Endothelial cell (in vitro differentiated cells): ENCODE results near the gene SNX14. TPM values are rescaled to one million over a fixed set of nuclear protein-coding genes. Genes with fewer than 3 reads are reported as not detected.

ENCODE experiments used
- DNase-seq: peaks from one replicate; pipeline ENCODE4 v3.0.0; 2021; ENCODE audit warnings: low spot score
- H3K27ac Mint-ChIP-seq: one replicate; pipeline ENCODE4 v1.8.0; 2021; ENCODE audit warnings: mixed read lengths, inconsistent platforms; ENCODE audit not compliant: unreplicated experiment
- H3K27me3 Mint-ChIP-seq: one replicate; pipeline ENCODE4 v1.8.0; 2021; ENCODE audit warnings: mild to moderate bottlenecking, moderate library complexity, mixed read lengths, inconsistent platforms; ENCODE audit not compliant: unreplicated experiment
- H3K36me3 Mint-ChIP-seq: one replicate; pipeline ENCODE4 v1.8.0; 2021; ENCODE audit warnings: mild to moderate bottlenecking, low read depth, mixed read lengths, inconsistent platforms; ENCODE audit not compliant: unreplicated experiment
- H3K4me1 Mint-ChIP-seq: one replicate; pipeline ENCODE4 v1.8.0; 2021; ENCODE audit warnings: mild to moderate bottlenecking, mixed read lengths, inconsistent platforms; ENCODE audit not compliant: unreplicated experiment
- H3K4me3 Mint-ChIP-seq: one replicate; pipeline ENCODE4 v1.8.0; 2021; ENCODE audit warnings: mild to moderate bottlenecking, mixed read lengths, inconsistent platforms; ENCODE audit not compliant: unreplicated experiment
- H3K9me3 Mint-ChIP-seq: one replicate; pipeline ENCODE4 v1.8.0; 2021; ENCODE audit warnings: mixed read lengths, inconsistent platforms; ENCODE audit not compliant: unreplicated experiment
- CTCF ChIP-seq: fragments of 200-600 bp; sonication (generic); IDR thresholded peaks from one replicate; pipeline ENCODE4 v1.5.0; 2021; ENCODE audit warnings: antibody characterized with exemption; ENCODE audit not compliant: unreplicated experiment
- total RNA-seq: library from RNA; stranded (reverse); fragmentation: NEBNext Ultra II Directional; extraction: Animal tissue kit (Norgen Biotek cat#: 25700); gene quantifications from one replicate; pipeline ENCODE4 v1.2.1, GENCODE V29; 2021; ENCODE audit not compliant: unreplicated experiment

The SNX14 gene
- total RNA-seq, 1 donor from 2014 or later: 121 TPM

GRCh38 chr6:85458782-85459181, 134.9 kb downstream of the SNX14 start:
- peaks cover 69% of the 10 kb centered on the region for H3K4me1 Mint-ChIP-seq
- no peak overlapping the region for H3K27ac Mint-ChIP-seq
- peaks cover 8% of the 10 kb centered on the region for H3K36me3 Mint-ChIP-seq
- no peak for TF ChIP-seq CTCF
- H3K27me3 Mint-ChIP-seq: peaks cover 3% of the 10 kb centered on the region
- H3K4me3 Mint-ChIP-seq: no peak overlapping the region
- DNase-seq: no peak
- H3K9me3 Mint-ChIP-seq: no peaks in the 10 kb centered on the region

GRCh38 chr6:85458184-85458583, 135.5 kb downstream of the SNX14 start:
- TF ChIP-seq CTCF: no peak
- H3K27ac Mint-ChIP-seq: no peak overlapping the region
- H3K9me3 Mint-ChIP-seq: no peaks in the 10 kb centered on the region
- H3K27me3 Mint-ChIP-seq: peaks cover 3% of the 10 kb centered on the region
- H3K36me3 Mint-ChIP-seq: peaks cover 8% of the 10 kb centered on the region
- peak overlapping the region; percentile 2 for H3K4me3 Mint-ChIP-seq
- peaks cover 75% of the 10 kb centered on the region for H3K4me1 Mint-ChIP-seq
- no peak for DNase-seq

GRCh38 chr6:85456782-85457181, 136.9 kb downstream of the SNX14 start:
- Mint-ChIP-seq H3K27ac (no peak overlapping the region), H3K4me1 (peaks cover 78% of the 10 kb centered on the region), H3K9me3 (no peaks in the 10 kb centered on the region), H3K27me3 (no peaks in the 10 kb centered on the region), H3K4me3 (no peak overlapping the region), H3K36me3 (peaks cover 8% of the 10 kb centered on the region)
- TF ChIP-seq CTCF: no peak
- DNase-seq: no peak

Other genes with a start within 250 kb of the SNX14 start
- 47.1 TPM for gene NT5E, start 143.8 kb downstream of the SNX14 start, total RNA-seq
- gene SYNCRIP, start 49.0 kb upstream of the SNX14 start, total RNA-seq: 96.8 TPM